Measurements from ENCODE around the gene CC2D2B.

CC2D2B gene

GRCh38 chr10:96072674-96073073 is 164.9 kb downstream of the CC2D2B start:
- Histone ChIP-seq H3K4me3 (ENCODE audit: low read length) (no peak overlapping the region), H3K9ac (ENCODE audit: low read length) (no peak overlapping the region), H4K20me1 (ENCODE audit: insufficient read depth, low read length) (no peaks in the 10 kb centered on the region), H3K4me1 (ENCODE audit: low read length) (no peaks in the 10 kb centered on the region), H3K9me3 (ENCODE audit: insufficient read depth, low read length) (no peaks in the 10 kb centered on the region), H3K27ac (ENCODE audit: low read length) (no peak overlapping the region), H3K79me2 (ENCODE audit: low read length) (no peaks in the 10 kb centered on the region), H3K36me3 (replicated peaks; ENCODE audit: low read depth, low read length) (no peaks in the 10 kb centered on the region), H2AFZ (ENCODE audit: low read depth, low read length) (no peak overlapping the region), H3K4me2 (ENCODE audit: low read length) (no peak overlapping the region), H3K27me3 (ENCODE audit: low read depth, low read length) (no peaks in the 10 kb centered on the region)
- TF ChIP-seq CTCF (IDR thresholded peaks at IDR 0.05; ENCODE audit: low read depth, low read length) (no peak), EZH2phosphoT487 (IDR thresholded peaks at IDR 0.05; ENCODE audit: low read depth) (no peak)

GRCh38 chr10:96073722-96074121 is 165.9 kb downstream of the CC2D2B start:
- H3K4me1 ChIP-seq (ENCODE audit: low read length), result no peaks in the 10 kb centered on the region
- H3K4me3 ChIP-seq (ENCODE audit: low read length), result no peak overlapping the region
- TF ChIP-seq CTCF (IDR thresholded peaks at IDR 0.05; ENCODE audit: low read depth, low read length) (no peak), EZH2phosphoT487 (IDR thresholded peaks at IDR 0.05; ENCODE audit: low read depth) (no peak)
- no peak overlapping the region for H3K4me2 ChIP-seq (ENCODE audit: low read length)
- H3K9ac ChIP-seq (ENCODE audit: low read length), result no peak overlapping the region
- H3K9me3 ChIP-seq (ENCODE audit: insufficient read depth, low read length), result no peaks in the 10 kb centered on the region
- no peaks in the 10 kb centered on the region for H3K27me3 ChIP-seq (ENCODE audit: low read depth, low read length)
- no peaks in the 10 kb centered on the region for H3K79me2 ChIP-seq (ENCODE audit: low read length)
- no peak overlapping the region for H3K27ac ChIP-seq (ENCODE audit: low read length)
- H2AFZ ChIP-seq (ENCODE audit: low read depth, low read length), result no peak overlapping the region
- no peaks in the 10 kb centered on the region for H4K20me1 ChIP-seq (ENCODE audit: insufficient read depth, low read length)
- no peaks in the 10 kb centered on the region for H3K36me3 ChIP-seq (replicated peaks; ENCODE audit: low read depth, low read length)

GRCh38 chr10:96074776-96075175 is 167.0 kb downstream of the CC2D2B start:
- H3K36me3 ChIP-seq (replicated peaks; ENCODE audit: low read depth, low read length), result no peaks in the 10 kb centered on the region
- no peaks in the 10 kb centered on the region for H3K9me3 ChIP-seq (ENCODE audit: insufficient read depth, low read length)
- no peaks in the 10 kb centered on the region for H4K20me1 ChIP-seq (ENCODE audit: insufficient read depth, low read length)
- no peak overlapping the region for H3K9ac ChIP-seq (ENCODE audit: low read length)
- no peaks in the 10 kb centered on the region for H3K4me1 ChIP-seq (ENCODE audit: low read length)
- H2AFZ ChIP-seq (ENCODE audit: low read depth, low read length), result no peak overlapping the region
- no peaks in the 10 kb centered on the region for H3K27me3 ChIP-seq (ENCODE audit: low read depth, low read length)
- H3K79me2 ChIP-seq (ENCODE audit: low read length), result no peaks in the 10 kb centered on the region
- no peak overlapping the region for H3K4me3 ChIP-seq (ENCODE audit: low read length)
- H3K27ac ChIP-seq (ENCODE audit: low read length), result no peak overlapping the region
- no peak overlapping the region for H3K4me2 ChIP-seq (ENCODE audit: low read length)
- TF ChIP-seq EZH2phosphoT487 (IDR thresholded peaks at IDR 0.05; ENCODE audit: low read depth), result no peak
- TF ChIP-seq CTCF (IDR thresholded peaks at IDR 0.05; ENCODE audit: low read depth, low read length), result no peak

- TF ChIP-seq CTCF (IDR thresholded peaks at IDR 0.05; ENCODE audit: low read depth, low read length) (no peak), EZH2phosphoT487 (IDR thresholded peaks at IDR 0.05; ENCODE audit: low read depth) (no peak)
- no peak overlapping the region for H2AFZ ChIP-seq (ENCODE audit: low read depth, low read length)
- H3K27me3 ChIP-seq (ENCODE audit: low read depth, low read length), result no peaks in the 10 kb centered on the region
- H3K4me1 ChIP-seq (ENCODE audit: low read length), result no peaks in the 10 kb centered on the region
- no peaks in the 10 kb centered on the region for H3K9me3 ChIP-seq (ENCODE audit: insufficient read depth, low read length)
- no peak overlapping the region for H3K9ac ChIP-seq (ENCODE audit: low read length)
- H3K4me3 ChIP-seq (ENCODE audit: low read length), result no peak overlapping the region
- no peaks in the 10 kb centered on the region for H4K20me1 ChIP-seq (ENCODE audit: insufficient read depth, low read length)
- H3K4me2 ChIP-seq (ENCODE audit: low read length), result no peak overlapping the region
- no peaks in the 10 kb centered on the region for H3K79me2 ChIP-seq (ENCODE audit: low read length)
- H3K27ac ChIP-seq (ENCODE audit: low read length), result no peak overlapping the region
- H3K36me3 ChIP-seq (replicated peaks; ENCODE audit: low read depth, low read length), result no peaks in the 10 kb centered on the region
These were observed 168.2 kb downstream of the CC2D2B start for GRCh38 chr10:96075977-96076376.

All from OCI-LY3 (cell line).